ENCODE results near the gene CASK.

DNA sequence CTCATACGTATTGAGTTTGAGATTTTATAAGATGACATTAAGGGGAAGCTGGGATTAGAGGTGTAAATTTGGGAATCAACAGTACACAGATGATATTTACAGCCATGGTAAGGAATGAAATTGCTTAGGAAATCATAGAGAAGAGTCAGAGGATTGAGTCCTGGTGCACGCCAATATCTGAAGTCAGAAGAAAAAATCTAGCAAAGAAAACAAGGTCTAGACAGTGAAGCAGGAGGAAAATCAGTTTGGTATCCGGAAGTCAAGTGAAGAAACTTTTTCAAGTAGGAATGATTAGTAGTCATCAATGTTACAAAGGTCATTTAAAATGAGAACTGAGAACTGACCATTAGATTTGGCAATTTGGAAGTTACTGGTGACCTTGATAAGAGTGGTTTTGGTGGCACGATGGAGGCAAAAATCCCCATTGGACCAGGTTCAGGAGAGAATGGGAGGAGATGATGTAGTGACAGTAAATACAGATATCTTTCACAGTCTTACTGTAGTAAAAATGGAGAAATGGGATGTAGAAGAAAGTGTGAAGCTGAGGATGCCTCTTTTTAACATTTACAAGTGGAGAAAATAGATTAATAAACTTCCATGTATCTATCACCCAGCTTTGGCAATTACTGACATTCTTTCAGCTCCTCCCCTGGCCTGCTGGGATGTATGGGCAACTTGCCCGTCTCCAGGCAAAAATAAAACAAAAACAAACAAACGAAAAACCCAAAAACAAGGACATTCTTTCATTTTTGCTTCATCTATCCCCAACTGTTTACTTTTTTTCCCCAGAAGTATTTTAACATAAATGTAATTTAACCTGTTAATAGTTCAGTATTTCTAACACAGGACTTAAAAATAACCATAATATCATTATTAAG is 245.9 kb downstream of the CASK start:
- TF ChIP-seq POLR2AphosphoS5 (IDR thresholded peaks at IDR 0.05; ENCODE audit: low read depth, low read length) (no peak), POLR2A (IDR thresholded peaks at IDR 0.05; ENCODE audit: low read depth, low read length) (no peak), TAF1 (IDR thresholded peaks at IDR 0.05; ENCODE audit: low read depth, low read length) (no peak)
